Smooth muscle cell (in vitro differentiated cells): ENCODE results near the gene ERO1A. TPM values are rescaled to one million over a fixed set of nuclear protein-coding genes. Genes with fewer than 3 reads are reported as not detected.

ENCODE experiments used
- DNase-seq: peaks from one replicate; lab custom pipeline; 2025; ENCODE audit not compliant: unreplicated experiment; lab: John Stamatoyannopoulos, UW
- H2AFZ ChIP-seq: fragments of 200-600 bp; sonication (generic); 2 replicates; pipeline ENCODE4 v1.6.0; 2016; ENCODE audit warnings: antibody characterized with exemption, low read depth, mild to moderate bottlenecking
- H3F3A ChIP-seq: fragments of 200-600 bp; sonication (generic); 2 replicates; pipeline ENCODE4 v1.6.0; 2017; ENCODE audit warnings: antibody characterized with exemption, low read depth
- H3K27ac ChIP-seq: fragments of 200-600 bp; sonication (generic); 2 replicates; pipeline ENCODE4 v1.5.1; 2016; ENCODE audit warnings: low read depth, mild to moderate bottlenecking
- H3K27me3 ChIP-seq: fragments of 200-600 bp; sonication (generic); 2 replicates; pipeline ENCODE4 v1.6.1; 2016; ENCODE audit warnings: low read depth, mild to moderate bottlenecking
- H3K36me3 ChIP-seq: fragments of 200-600 bp; sonication (generic); 2 replicates; pipeline ENCODE4 v1.5.1; 2016; ENCODE audit warnings: low read depth
- H3K4me1 ChIP-seq: fragments of 200-600 bp; sonication (generic); 2 replicates; pipeline ENCODE4 v1.5.1; 2016; ENCODE audit warnings: low read depth
- H3K4me2 ChIP-seq: fragments of 200-600 bp; sonication (generic); 2 replicates; pipeline ENCODE4 v1.6.0; 2016; ENCODE audit warnings: mild to moderate bottlenecking
- H3K4me3 ChIP-seq: fragments of 200-600 bp; sonication (generic); 2 replicates; pipeline ENCODE4 v1.5.1; 2016; ENCODE audit warnings: mild to moderate bottlenecking
- H3K79me2 ChIP-seq: fragments of 200-600 bp; sonication (generic); 2 replicates; pipeline ENCODE4 v1.6.0; 2016; ENCODE audit warnings: low read depth, mild to moderate bottlenecking
- H3K9ac ChIP-seq: fragments of 200-600 bp; sonication (generic); 2 replicates; pipeline ENCODE4 v1.6.0; 2016; ENCODE audit warnings: low read depth
- H3K9me3 ChIP-seq: fragments of 200-600 bp; sonication (generic); replicated peaks from 2 replicates; pipeline ENCODE4 v1.5.1; 2016; ENCODE audit warnings: low read depth
- H4K20me1 ChIP-seq: fragments of 200-600 bp; sonication (generic); 2 replicates; pipeline ENCODE4 v1.6.0; 2016; ENCODE audit warnings: low read depth
- WGBS: methylation state at CpG from one replicate; pipeline ENCODE4 v1.1.7; 2016; ENCODE audit warnings: low lambda C conversion rate; 5-methylcytosine and 5-hydroxymethylcytosine counted together
- polyA plus RNA-seq: library from polyadenylated mRNA; unstranded; fragments of >200 nt; fragmentation: Nextera tagmentation; extraction: Ambion mirVana; gene quantifications from 2 replicates; pipeline ENCODE4 v1.2.1, GENCODE V29; 2016
- total RNA-seq: library from RNA; depleted of rRNA; stranded (reverse); fragments of >200 nt; gene quantifications from 2 replicates; pipeline ENCODE4 v1.2.3, GENCODE V29; 2014
- TF ChIP-seq, protein P1 (sequence below): fragments of 200-600 bp; sonication (generic); IDR thresholded peaks from 2 replicates; pipeline ENCODE4 v1.5.1; 2017; ENCODE audit warnings: borderline replicate concordance, mild to moderate bottlenecking, antibody characterized with exemption; ENCODE audit not compliant: insufficient read depth, poor library complexity, severe bottlenecking

Gene ERO1A
- total and polyA plus RNA-seq, 2 experiments from 2014 or later, result 68.1 to 105 TPM

DNA sequence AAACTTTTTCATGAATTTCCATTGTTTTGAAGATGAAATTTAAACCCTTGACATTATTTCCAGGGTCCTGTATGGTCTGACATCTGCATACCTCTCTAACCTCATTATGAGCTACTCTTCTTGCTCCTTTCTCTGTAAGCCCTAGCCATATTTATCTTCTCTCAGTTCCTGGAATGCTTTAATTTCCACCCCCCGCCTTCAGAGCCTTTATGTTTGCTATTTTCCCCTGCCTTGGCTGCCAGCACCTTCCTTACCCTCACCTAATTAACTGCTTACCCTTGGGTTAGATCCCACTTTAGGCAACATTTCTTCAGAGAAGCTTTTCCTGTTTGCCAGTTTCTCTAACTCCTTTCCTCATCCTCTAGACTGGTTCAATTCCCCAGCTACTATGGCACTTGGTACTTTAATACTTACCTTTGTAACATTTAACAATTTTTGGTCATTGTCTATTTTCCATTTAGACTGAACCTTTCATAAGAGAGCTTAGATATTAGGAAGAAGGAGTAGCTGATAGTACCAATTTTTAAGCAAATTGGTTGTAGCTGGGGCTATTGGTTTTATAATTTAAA, 40.6 kb upstream of the ERO1A start:
- WGBS, result 50% methylated on average over 1 of the region's 1 CpG
- TF ChIP-seq, protein P1, sequence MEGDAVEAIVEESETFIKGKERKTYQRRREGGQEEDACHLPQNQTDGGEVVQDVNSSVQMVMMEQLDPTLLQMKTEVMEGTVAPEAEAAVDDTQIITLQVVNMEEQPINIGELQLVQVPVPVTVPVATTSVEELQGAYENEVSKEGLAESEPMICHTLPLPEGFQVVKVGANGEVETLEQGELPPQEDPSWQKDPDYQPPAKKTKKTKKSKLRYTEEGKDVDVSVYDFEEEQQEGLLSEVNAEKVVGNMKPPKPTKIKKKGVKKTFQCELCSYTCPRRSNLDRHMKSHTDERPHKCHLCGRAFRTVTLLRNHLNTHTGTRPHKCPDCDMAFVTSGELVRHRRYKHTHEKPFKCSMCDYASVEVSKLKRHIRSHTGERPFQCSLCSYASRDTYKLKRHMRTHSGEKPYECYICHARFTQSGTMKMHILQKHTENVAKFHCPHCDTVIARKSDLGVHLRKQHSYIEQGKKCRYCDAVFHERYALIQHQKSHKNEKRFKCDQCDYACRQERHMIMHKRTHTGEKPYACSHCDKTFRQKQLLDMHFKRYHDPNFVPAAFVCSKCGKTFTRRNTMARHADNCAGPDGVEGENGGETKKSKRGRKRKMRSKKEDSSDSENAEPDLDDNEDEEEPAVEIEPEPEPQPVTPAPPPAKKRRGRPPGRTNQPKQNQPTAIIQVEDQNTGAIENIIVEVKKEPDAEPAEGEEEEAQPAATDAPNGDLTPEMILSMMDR, result no peak
- Histone ChIP-seq H3K79me2 (peaks cover 70% of the 10 kb centered on the region), H3K27ac (no peak overlapping the region), H3K9me3 (no peaks in the 10 kb centered on the region), H3K4me1 (peaks cover 15% of the 10 kb centered on the region), H3K4me3 (no peak overlapping the region), H3K4me2 (no peak overlapping the region), H2AFZ (no peak overlapping the region), H4K20me1 (peaks cover 9% of the 10 kb centered on the region), H3K9ac (no peak overlapping the region), H3K27me3 (no peaks in the 10 kb centered on the region), H3F3A (no peaks in the 10 kb centered on the region), H3K36me3 (no peaks in the 10 kb centered on the region)
- DNase-seq, result no peak

DNA sequence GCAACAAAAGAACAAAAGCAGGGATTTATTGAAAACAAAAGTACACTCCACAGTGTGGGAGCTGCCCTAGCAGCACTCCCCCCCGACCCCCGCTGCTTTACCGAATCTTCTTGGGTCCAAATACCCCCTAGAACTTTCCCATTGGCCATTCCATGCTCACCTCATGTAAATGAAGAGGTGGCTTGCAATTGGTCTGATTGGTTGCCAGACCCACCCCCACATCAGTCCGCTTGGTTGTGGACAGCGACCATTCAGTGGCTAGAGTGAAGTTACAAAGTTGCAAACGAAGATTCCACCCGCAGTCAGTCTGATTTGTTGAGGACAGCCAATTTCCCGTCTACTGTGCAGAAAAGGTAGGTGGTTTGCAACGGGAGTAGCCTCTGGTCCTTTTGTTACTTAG, 38.5 kb upstream of the ERO1A start:
- H3K36me3 ChIP-seq, result no peaks in the 10 kb centered on the region
- no peak overlapping the region for H3K4me3 ChIP-seq
- 94% methylated on average over 9 of the region's 9 CpGs for WGBS
- H3K4me1 ChIP-seq, result peaks cover 20% of the 10 kb centered on the region
- peaks cover 56% of the 10 kb centered on the region for H3K79me2 ChIP-seq
- no peak overlapping the region for H3K9ac ChIP-seq
- H3K27ac ChIP-seq, result no peak overlapping the region
- TF ChIP-seq, protein P1, result no peak
- H2AFZ ChIP-seq, result no peak overlapping the region
- H3K27me3 ChIP-seq, result no peaks in the 10 kb centered on the region
- H4K20me1 ChIP-seq, result peaks cover 9% of the 10 kb centered on the region
- H3F3A ChIP-seq, result no peaks in the 10 kb centered on the region
- DNase-seq, result no peak
- no peak overlapping the region for H3K4me2 ChIP-seq
- no peaks in the 10 kb centered on the region for H3K9me3 ChIP-seq

GRCh38 chr14:52730709-52731111, 35.4 kb upstream of the ERO1A start:
- H3K27me3 ChIP-seq, result no peaks in the 10 kb centered on the region
- H3K36me3 ChIP-seq, result peaks cover 13% of the 10 kb centered on the region
- peaks cover 32% of the 10 kb centered on the region for H3K79me2 ChIP-seq
- no peaks in the 10 kb centered on the region for H3K9me3 ChIP-seq
- TF ChIP-seq, protein P1, result no peak
- H4K20me1 ChIP-seq, result peaks cover 10% of the 10 kb centered on the region
- peak overlapping the region; percentile 71 for H3K4me3 ChIP-seq
- H3K4me1 ChIP-seq, result peaks cover 11% of the 10 kb centered on the region
- no peak for DNase-seq
- peak overlapping the region; percentile 83 for H2AFZ ChIP-seq
- H3K4me2 ChIP-seq, result peak overlapping the region; percentile 88
- H3F3A ChIP-seq, result peaks cover 10% of the 10 kb centered on the region
- under 1% methylated on average over 11 of the region's 11 CpGs for WGBS
- peak overlapping the region; percentile 55 for H3K27ac ChIP-seq
- peak overlapping the region; percentile 86 for H3K9ac ChIP-seq
